CD4-positive, alpha-beta memory T cell (primary cell): ENCODE data around the gene GPSM1. TPM values are rescaled to one million over a fixed set of nuclear protein-coding genes. Genes with fewer than 3 reads are reported as not detected.

ENCODE experiments used
- CTCF ChIA-PET: fragments of 350-600 bp; sonication (Branson Sonifier 250); formaldehyde crosslinking; loops from one replicate; lab custom pipeline; 2021; ENCODE audit warnings: inconsistent platforms; ENCODE audit not compliant: partially characterized antibody; lab: Charles Lee
- POLR2A ChIA-PET: fragments of 350-600 bp; sonication (Branson Sonifier 250); formaldehyde crosslinking; loops from one replicate; lab custom pipeline; 2021; ENCODE audit not compliant: partially characterized antibody; lab: Charles Lee
- DNase-seq, 5 donors: peaks; one replicate each; pipeline versions ENCODE4 v3.0.0 to v3.0.0-alpha.2; 2020 to 2022; ENCODE audit warnings: mixed read lengths in 1 of 5
- H3K27ac ChIP-seq: one replicate; pipeline ENCODE4 v1.7.0; 2013; ENCODE audit warnings: low read depth, low read length
- H3K27me3 ChIP-seq: 2 replicates; pipeline ENCODE4 v1.7.0; 2013; ENCODE audit warnings: mild to moderate bottlenecking, low read length, moderate library complexity; ENCODE audit not compliant: insufficient read depth
- H3K36me3 ChIP-seq: 2 replicates; pipeline ENCODE4 v1.7.0; 2013; ENCODE audit warnings: mild to moderate bottlenecking, low read length, moderate library complexity; ENCODE audit not compliant: insufficient read depth
- H3K4me1 ChIP-seq: 2 replicates; pipeline ENCODE4 v1.7.0; 2013; ENCODE audit warnings: mild to moderate bottlenecking, low read length, moderate library complexity; ENCODE audit not compliant: insufficient read depth
- H3K4me3 ChIP-seq, 2 donors: one replicate each; pipeline ENCODE4 v1.7.0; 2013; ENCODE audit warnings: low read length in 2 of 2, mild to moderate bottlenecking in 1 of 2
- H3K9me3 ChIP-seq, 2 donors: one replicate each; pipeline ENCODE4 v1.7.0; 2013; ENCODE audit warnings: low read length in 2 of 2, control low read depth in 1 of 2; ENCODE audit not compliant: control insufficient read depth in 1 of 2
- H3K27ac Mint-ChIP-seq, 7 donors: one replicate each; pipeline ENCODE4 v1.8.0; 2020 to 2021; ENCODE audit warnings: mixed read lengths in 7 of 7, mild to moderate bottlenecking in 6 of 7, inconsistent platforms in 3 of 7, moderate library complexity in 3 of 7
- H3K27me3 Mint-ChIP-seq, 2 donors: one replicate each; pipeline ENCODE4 v1.8.0; 2020 to 2021; ENCODE audit warnings: mixed read lengths in 2 of 2
- H3K36me3 Mint-ChIP-seq, 2 donors: one replicate each; pipeline ENCODE4 v1.8.0; 2020 to 2021; ENCODE audit warnings: mixed read lengths in 2 of 2, inconsistent platforms in 1 of 2, mild to moderate bottlenecking in 1 of 2
- H3K4me1 Mint-ChIP-seq, 4 donors: one replicate each; pipeline ENCODE4 v1.8.0; 2020 to 2021; ENCODE audit warnings: mixed read lengths in 4 of 4, mild to moderate bottlenecking in 1 of 4
- H3K4me3 Mint-ChIP-seq, 8 donors: one replicate each; pipeline ENCODE4 v1.8.0; 2020 to 2021; ENCODE audit warnings: mixed read lengths in 8 of 8, mild to moderate bottlenecking in 7 of 8, moderate library complexity in 6 of 8, inconsistent platforms in 3 of 8
- H3K9me3 Mint-ChIP-seq, 8 donors: one replicate each; pipeline ENCODE4 v1.8.0; 2020 to 2021; ENCODE audit warnings: mixed read lengths in 8 of 8, mild to moderate bottlenecking in 5 of 8, inconsistent platforms in 3 of 8, moderate library complexity in 1 of 8
- intact Hi-C: fragments of 100-400 bp; cut with micrococcal nuclease; formaldehyde crosslinking; loops from one replicate; pipeline ENCODE4 v1.15.1; 2023
- polyA plus RNA-seq, 2 donors: library from polyadenylated mRNA; unstranded; fragments of 300-500 nt; fragmentation: Illumina TruSeq; gene quantifications; one replicate each; pipeline ENCODE4 v1.2.3, GENCODE V29; 2021
- total RNA-seq, 2 experiments: library from RNA; stranded (reverse); gene quantifications; one replicate each; pipeline ENCODE4 v1.2.3, GENCODE V29; 2021

The GPSM1 gene
- total and polyA plus RNA-seq, 4 experiments from 2014 or later: 0.78 to 8.1 (median 4.6) TPM

DNA sequence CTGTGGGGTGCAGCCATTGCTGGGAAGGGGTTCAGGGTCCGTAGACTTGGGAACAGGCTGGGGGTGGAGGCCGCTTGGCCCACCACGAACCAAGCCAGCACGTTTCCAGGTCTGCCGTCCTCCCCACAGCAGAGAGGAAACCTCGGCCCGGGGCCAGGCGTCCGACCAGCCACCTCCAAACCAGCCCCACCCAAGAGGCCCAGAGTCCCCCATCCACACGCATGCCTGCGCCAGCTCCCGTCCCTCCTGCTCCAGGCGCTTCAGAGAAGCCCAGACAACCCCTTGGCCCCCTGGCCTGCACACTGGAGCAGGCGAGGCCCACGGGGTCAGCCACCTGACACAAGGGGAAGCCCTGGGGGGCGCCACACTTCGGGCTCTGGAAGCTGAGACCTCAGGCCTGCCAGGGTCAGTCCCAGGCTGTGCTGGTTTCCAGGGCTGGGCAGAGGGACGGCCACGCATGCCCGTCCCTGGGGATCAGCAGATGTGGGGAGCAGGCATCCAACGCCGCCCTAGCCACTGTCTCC, 29.9 kb downstream of the GPSM1 start:
- Histone ChIP-seq H3K4me3 (no peak overlapping the region), H3K4me1 (no peaks in the 10 kb centered on the region), H3K36me3 (no peaks in the 10 kb centered on the region), H3K27ac (no peak overlapping the region), H3K9me3 (no peaks in the 10 kb centered on the region), H3K27me3 (no peaks in the 10 kb centered on the region)
- peaks cover 0 to 9% of the 10 kb centered on the region in 2 donors for H3K36me3 Mint-ChIP-seq
- no peak overlapping the region for H3K27ac Mint-ChIP-seq
- H3K4me1 Mint-ChIP-seq: peaks cover 0 to 4% (median 0%) of the 10 kb centered on the region in 4 donors
- H3K9me3 Mint-ChIP-seq: no peaks in the 10 kb centered on the region
- no peak overlapping the region for H3K4me3 Mint-ChIP-seq
- no peaks in the 10 kb centered on the region for H3K27me3 Mint-ChIP-seq
- ChIA-PET CTCF (no interaction called here), POLR2A (no interaction called here)
- no peak for DNase-seq
- intact Hi-C loops: no loop called here

GRCh38 chr9:136358016-136358415, 30.7 kb downstream of the GPSM1 start:
- Histone ChIP-seq H3K4me3 (no peak overlapping the region), H3K27ac (no peak overlapping the region), H3K4me1 (peaks cover 6% of the 10 kb centered on the region), H3K9me3 (no peaks in the 10 kb centered on the region), H3K27me3 (no peaks in the 10 kb centered on the region), H3K36me3 (no peaks in the 10 kb centered on the region)
- no peak overlapping the region for H3K27ac Mint-ChIP-seq
- DNase-seq: no peak
- intact Hi-C loops: no loop called here
- H3K36me3 Mint-ChIP-seq: peaks cover 0 to 15% of the 10 kb centered on the region in 2 donors
- H3K4me3 Mint-ChIP-seq: no peak overlapping the region
- POLR2A ChIA-PET: no interaction called here
- H3K27me3 Mint-ChIP-seq: no peaks in the 10 kb centered on the region
- CTCF ChIA-PET: no interaction called here
- no peaks in the 10 kb centered on the region for H3K9me3 Mint-ChIP-seq
- H3K4me1 Mint-ChIP-seq: peaks cover 0 to 7% (median 2%) of the 10 kb centered on the region in 4 donors

DNA sequence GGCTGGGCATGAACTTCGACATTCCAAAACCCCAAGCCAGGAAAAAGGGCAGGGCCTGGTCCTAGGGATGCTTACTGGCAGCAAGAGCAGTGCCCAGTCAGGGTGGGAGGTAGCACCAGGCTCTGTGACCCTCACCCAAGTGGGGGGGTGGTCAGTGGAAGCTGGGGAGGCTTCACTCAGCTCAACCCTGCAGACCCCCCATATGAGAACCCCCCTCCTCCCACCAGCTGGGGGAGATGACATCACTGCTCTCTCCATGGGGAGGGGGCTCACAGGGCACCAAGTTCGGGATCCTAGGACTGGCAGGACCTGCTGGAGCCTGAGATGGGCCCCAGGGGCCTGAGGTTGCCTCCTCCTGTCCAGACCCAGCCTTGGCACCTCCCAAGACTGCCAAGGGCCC, 31.5 kb downstream of the GPSM1 start:
- H3K4me3 Mint-ChIP-seq: no peak overlapping the region
- H3K9me3 Mint-ChIP-seq: no peaks in the 10 kb centered on the region
- no peak for DNase-seq
- Histone ChIP-seq H3K27me3 (no peaks in the 10 kb centered on the region), H3K36me3 (no peaks in the 10 kb centered on the region), H3K9me3 (no peaks in the 10 kb centered on the region), H3K4me3 (no peak overlapping the region), H3K27ac (no peak overlapping the region), H3K4me1 (peaks cover 8% of the 10 kb centered on the region)
- H3K27me3 Mint-ChIP-seq: no peaks in the 10 kb centered on the region
- peaks cover 0 to 9% (median 2%) of the 10 kb centered on the region in 4 donors for H3K4me1 Mint-ChIP-seq
- H3K27ac Mint-ChIP-seq: no peak overlapping the region
- H3K36me3 Mint-ChIP-seq: peaks cover 0 to 16% of the 10 kb centered on the region in 2 donors
- CTCF ChIA-PET: no interaction called here
- intact Hi-C loops: no loop called here
- POLR2A ChIA-PET: no interaction called here

DNA sequence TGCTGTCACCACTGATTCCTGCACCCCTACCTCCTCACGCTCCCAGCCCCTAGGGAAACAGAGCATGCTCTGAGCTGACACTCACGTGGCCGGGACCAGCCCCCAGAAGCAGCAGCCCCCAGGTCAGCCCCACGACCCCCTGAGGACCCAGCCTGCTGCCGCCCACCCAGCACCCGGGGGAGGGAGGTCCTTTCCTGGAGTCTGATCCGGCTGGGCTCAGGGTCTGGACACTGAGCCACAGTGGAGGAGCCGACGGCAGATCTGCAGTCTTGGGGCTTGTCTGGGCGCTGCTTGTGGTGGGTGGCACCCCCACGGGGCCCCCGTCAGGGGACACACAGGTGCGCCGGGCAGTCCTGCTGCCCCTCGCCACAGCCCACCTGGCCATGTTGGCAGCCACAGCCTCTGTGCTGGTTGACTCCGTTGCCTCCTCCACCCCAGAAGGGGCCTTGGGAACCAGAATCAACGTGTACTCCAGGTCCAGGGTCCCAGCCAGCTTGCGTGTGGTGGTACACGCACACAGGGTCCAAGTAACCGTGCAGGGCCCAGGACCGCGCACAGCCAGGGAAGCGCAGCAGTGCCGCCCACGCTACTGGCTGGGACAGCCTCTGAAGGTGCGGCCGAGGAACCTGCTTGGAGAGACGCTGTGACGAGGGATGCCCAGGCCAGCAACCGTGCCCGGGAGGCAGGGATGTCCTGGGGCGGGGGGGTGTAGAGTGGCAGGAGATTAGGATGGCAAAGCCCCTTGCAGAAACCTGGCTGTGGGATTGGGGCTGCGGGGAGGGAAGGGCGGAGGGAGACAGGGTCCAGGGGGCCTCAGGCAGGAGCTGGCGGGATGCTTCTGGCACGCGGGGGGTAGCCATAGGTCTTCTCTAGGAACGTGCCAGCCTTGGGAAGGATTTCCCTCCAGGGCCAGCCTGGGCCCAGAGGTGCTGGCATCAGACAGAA, 32.7 kb downstream of the GPSM1 start:
- H3K27me3 ChIP-seq: no peaks in the 10 kb centered on the region
- peaks cover 14% of the 10 kb centered on the region for H3K4me1 ChIP-seq
- H3K27ac ChIP-seq: no peak overlapping the region
- no peak for DNase-seq
- H3K9me3 ChIP-seq: no peaks in the 10 kb centered on the region
- POLR2A ChIA-PET: no interaction called here
- Mint-ChIP-seq H3K27ac (no peak overlapping the region), H3K4me1 (peaks cover 0 to 9% (median 2%) of the 10 kb centered on the region in 4 donors), H3K4me3 (no peak overlapping the region), H3K9me3 (no peaks in the 10 kb centered on the region), H3K36me3 (peaks cover 0 to 16% of the 10 kb centered on the region in 2 donors), H3K27me3 (no peaks in the 10 kb centered on the region)
- H3K4me3 ChIP-seq: no peak overlapping the region
- intact Hi-C loops: no loop called here
- no peaks in the 10 kb centered on the region for H3K36me3 ChIP-seq
- CTCF ChIA-PET: no interaction called here

DNA sequence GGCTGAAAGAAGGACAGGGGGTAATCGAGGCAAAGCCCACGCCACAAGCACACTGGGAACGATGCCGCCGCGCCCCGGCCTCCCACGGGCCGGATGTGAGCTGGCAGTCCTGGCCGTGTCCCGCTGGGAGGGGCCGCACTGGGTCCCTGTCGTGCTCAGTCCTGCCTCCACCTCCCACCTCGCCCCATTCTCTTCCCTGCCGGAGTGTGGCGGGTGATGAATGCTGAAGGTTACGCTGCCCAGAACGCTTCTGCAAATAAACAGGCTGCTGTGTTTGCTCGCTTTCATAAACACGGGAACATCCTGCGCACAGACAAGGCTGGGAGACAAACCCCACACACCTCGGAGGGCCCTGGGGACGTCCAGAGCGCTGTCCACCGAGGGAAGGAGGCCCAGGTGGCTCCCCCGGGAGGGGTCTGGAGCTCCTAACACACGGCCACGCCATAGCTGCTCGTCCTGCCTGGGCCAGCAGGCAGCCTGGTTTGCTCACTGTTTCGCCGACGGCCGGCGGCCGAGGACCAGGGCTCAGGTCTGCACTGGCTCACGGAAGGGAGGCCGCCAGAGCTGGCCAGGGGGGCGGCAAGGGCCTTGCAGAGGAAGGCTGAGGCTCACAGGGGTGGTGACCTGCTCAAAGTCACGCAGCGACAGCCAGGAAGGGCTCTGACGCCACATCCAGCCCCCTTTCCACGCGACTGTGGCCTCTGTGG, 33.9 kb downstream of the GPSM1 start:
- Mint-ChIP-seq H3K36me3 (peaks cover 0 to 16% of the 10 kb centered on the region in 2 donors), H3K4me1 (peaks cover 0 to 9% (median 2%) of the 10 kb centered on the region in 4 donors), H3K27me3 (no peaks in the 10 kb centered on the region), H3K27ac (peak overlapping the region in 1 of 7 donors; percentile 12), H3K9me3 (peaks cover 0 to 2% (median 0%) of the 10 kb centered on the region in 8 donors), H3K4me3 (no peak overlapping the region)
- no peak overlapping the region for H3K27ac ChIP-seq
- ChIA-PET POLR2A (no interaction called here), CTCF (no interaction called here)
- peaks cover 14% of the 10 kb centered on the region for H3K4me1 ChIP-seq
- no peaks in the 10 kb centered on the region for H3K36me3 ChIP-seq
- DNase-seq: no peak
- H3K27me3 ChIP-seq: no peaks in the 10 kb centered on the region
- intact Hi-C loops: no loop called here
- no peaks in the 10 kb centered on the region for H3K9me3 ChIP-seq
- no peak overlapping the region for H3K4me3 ChIP-seq

DNA sequence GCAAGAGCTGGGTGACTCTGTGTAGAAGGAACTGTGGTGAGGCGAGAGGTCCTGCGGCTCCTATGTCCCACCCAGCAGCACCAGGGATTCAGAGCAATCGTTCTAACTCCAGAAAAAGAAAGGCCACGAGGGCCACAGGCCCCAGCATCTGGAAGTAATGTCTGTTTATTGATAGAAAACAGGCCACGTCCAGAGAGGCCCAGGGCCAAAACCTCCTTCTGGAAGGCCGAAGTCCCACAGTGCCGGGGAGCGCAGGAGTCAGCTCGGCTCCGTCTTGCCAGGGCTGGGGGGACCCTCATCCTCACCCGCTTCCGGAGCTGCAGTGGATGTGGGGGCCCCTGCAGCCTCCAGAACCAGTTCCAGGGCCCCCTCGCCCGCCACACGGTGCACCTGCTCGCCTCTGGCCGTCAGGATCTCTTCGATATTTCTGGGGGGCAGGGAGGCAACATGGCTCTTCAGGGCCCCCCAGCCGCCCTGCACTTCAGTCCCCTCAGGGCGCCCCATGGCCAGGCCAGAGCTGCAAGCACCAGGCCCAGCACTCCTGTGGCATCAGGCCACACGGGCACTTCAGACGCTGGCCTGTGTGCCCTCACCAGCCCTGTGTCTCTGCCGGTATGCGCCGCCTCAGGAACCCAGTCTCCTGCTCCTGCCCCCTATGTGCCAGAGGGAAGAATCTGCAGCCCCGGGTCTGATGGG, 34.6 kb downstream of the GPSM1 start:
- Mint-ChIP-seq H3K27me3 (no peaks in the 10 kb centered on the region), H3K4me1 (peaks cover 0 to 9% (median 0%) of the 10 kb centered on the region in 4 donors), H3K27ac (peak overlapping the region in 2 of 7 donors; percentile 12 to 81), H3K9me3 (peaks cover 0 to 2% (median 0%) of the 10 kb centered on the region in 8 donors), H3K36me3 (peaks cover 0 to 16% of the 10 kb centered on the region in 2 donors), H3K4me3 (peak overlapping the region in 2 of 8 donors; percentile 15 to 69)
- ChIA-PET POLR2A (interaction anchor here (2.0 to 2.8 kb wide), 2 partner anchors 34 to 38 kb away, joined by 6 to 27 read pairs; partner anchors contain the start of genes GPSM1 and SNAPC4), CTCF (interaction anchor here (1.3 kb wide), 1 partner anchor 78 kb away, joined by 3 read pairs; no protein-coding TSS in a partner anchor)
- no peaks in the 10 kb centered on the region for H3K36me3 ChIP-seq
- H3K27ac ChIP-seq: no peak overlapping the region
- H3K4me3 ChIP-seq: no peak overlapping the region
- H3K9me3 ChIP-seq: no peaks in the 10 kb centered on the region
- intact Hi-C loops: no loop called here
- H3K27me3 ChIP-seq: no peaks in the 10 kb centered on the region
- H3K4me1 ChIP-seq: peaks cover 14% of the 10 kb centered on the region
- DNase-seq: no peak
